B cell (primary cell): Measurements from ENCODE around the gene NOS1AP. TPM values are rescaled to one million over a fixed set of nuclear protein-coding genes. Genes with fewer than 3 reads are reported as not detected.

Experiments used
- ATAC-seq: fragments of 200-7000 bp; cut with Tn5 transposase; one replicate; pipeline ENCODE4 v1.10.0; 2021; ENCODE audit warnings: low read depth, mild to moderate bottlenecking, moderate number of reproducible peaks, moderate library complexity
- CTCF ChIA-PET: fragments of 350-600 bp; sonication (Branson Sonifier 250); formaldehyde crosslinking; loops from one replicate; lab custom pipeline; 2021; ENCODE audit warnings: antibody characterized with exemption, inconsistent platforms; lab: Charles Lee
- POLR2A ChIA-PET: fragments of 350-600 bp; sonication (Branson Sonifier 250); formaldehyde crosslinking; loops from one replicate; lab custom pipeline; 2021; ENCODE audit warnings: antibody characterized with exemption; lab: Charles Lee
- DNase-seq: peaks from one replicate; pipeline ENCODE4 v3.0.0; 2013
- H2AFZ ChIP-seq: 2 replicates; pipeline ENCODE4 v1.6.1; 2012; ENCODE audit warnings: mild to moderate bottlenecking, low read depth, low read length; ENCODE audit not compliant: insufficient read depth, poor library complexity, severe bottlenecking
- H3K27ac ChIP-seq, 2 donors: 1 replicate in 1 of 2; 2 replicates in 1 of 2; pipeline ENCODE4 v1.5.1; 2012 to 2013; ENCODE audit warnings: low read length in 2 of 2, mild to moderate bottlenecking in 2 of 2, moderate library complexity in 1 of 2
- H3K27me3 ChIP-seq, 4 experiments: fragments of 200-600 bp in 1 of 4; sonication (generic) in 1 of 4; replicated peaks in 1 of 4; 1 replicate in 2 of 4; 2 replicates in 2 of 4; pipeline versions ENCODE4 v1.6.1 to v1.7.0; 2013 to 2016; ENCODE audit warnings: low read length in 3 of 4, mild to moderate bottlenecking in 2 of 4, mixed read lengths in 1 of 4, moderate library complexity in 1 of 4; ENCODE audit not compliant: insufficient read depth in 4 of 4, control insufficient read depth in 3 of 4; ENCODE audit errors: control extremely low read depth in 1 of 4
- H3K36me3 ChIP-seq, 2 experiments: replicated peaks in 1 of 2; 1 replicate in 1 of 2; 2 replicates in 1 of 2; pipeline versions ENCODE4 v1.6.1 to v1.7.1; 2013; ENCODE audit warnings: low read length in 1 of 2; ENCODE audit not compliant: insufficient read depth in 2 of 2, control insufficient read depth in 1 of 2; ENCODE audit errors: control extremely low read depth in 1 of 2, extremely low read depth in 1 of 2
- H3K4me1 ChIP-seq, 2 donors: fragments of 200-600 bp in 1 of 2; sonication (generic) in 1 of 2; 1 replicate in 1 of 2; 2 replicates in 1 of 2; pipeline versions ENCODE4 v1.5.1 to v1.6.1; 2013 to 2017; ENCODE audit warnings: low read length in 2 of 2; ENCODE audit not compliant: control insufficient read depth in 2 of 2, insufficient read depth in 2 of 2
- H3K4me2 ChIP-seq: replicated peaks from 2 replicates; pipeline ENCODE3; 2012; ENCODE audit warnings: mild to moderate bottlenecking, low read depth, low read length; ENCODE audit not compliant: poor library complexity, severe bottlenecking
- H3K4me3 ChIP-seq, 5 experiments: fragments of 200-600 bp in 1 of 5; sonication (generic) in 1 of 5; 1 replicate in 3 of 5; 2 replicates in 2 of 5; pipeline versions ENCODE4 v1.5.1 to v1.7.0; 2011 to 2016; ENCODE audit warnings: low read length in 4 of 5, mild to moderate bottlenecking in 4 of 5, low read depth in 2 of 5, control low read depth in 1 of 5, moderate library complexity in 1 of 5; ENCODE audit not compliant: insufficient read depth in 1 of 5; ENCODE audit errors: control extremely low read depth in 1 of 5, extremely low read depth in 1 of 5
- H3K79me2 ChIP-seq: fragments of 200-600 bp; sonication (generic); one replicate; pipeline ENCODE4 v1.6.0; 2016; ENCODE audit warnings: low read length; ENCODE audit not compliant: control insufficient read depth, insufficient read depth
- H3K9ac ChIP-seq: fragments of 200-600 bp; sonication (generic); 2 replicates; pipeline ENCODE4 v1.6.1; 2017; ENCODE audit warnings: mild to moderate bottlenecking, low read length, moderate library complexity
- H3K9me3 ChIP-seq, 3 donors: one replicate each; pipeline versions ENCODE4 v1.6.1 to v1.7.1; 2013; ENCODE audit warnings: low read length in 2 of 3; ENCODE audit not compliant: control insufficient read depth in 2 of 3, insufficient read depth in 1 of 3; ENCODE audit errors: control extremely low read depth in 1 of 3
- H4K20me1 ChIP-seq: 2 replicates; pipeline ENCODE4 v1.6.0; 2012; ENCODE audit warnings: mild to moderate bottlenecking, low read length; ENCODE audit not compliant: insufficient read depth, control insufficient read depth, poor library complexity, severe bottlenecking
- H3K27ac Mint-ChIP-seq: one replicate; pipeline ENCODE4 v1.8.0; 2021; ENCODE audit warnings: mixed read lengths
- H3K27me3 Mint-ChIP-seq: one replicate; pipeline ENCODE4 v1.8.0; 2021; ENCODE audit warnings: mixed read lengths
- H3K4me1 Mint-ChIP-seq: one replicate; pipeline ENCODE4 v1.8.0; 2021; ENCODE audit warnings: mixed read lengths
- H3K4me3 Mint-ChIP-seq: one replicate; pipeline ENCODE4 v1.8.0; 2021; ENCODE audit warnings: mixed read lengths
- H3K9me3 Mint-ChIP-seq: one replicate; pipeline ENCODE4 v1.8.0; 2022; ENCODE audit warnings: mixed read lengths; ENCODE audit not compliant: insufficient read depth
- CTCF ChIP-seq: fragments of 200-600 bp; IDR thresholded peaks from one replicate; pipeline ENCODE4 v1.8.0; 2022; ENCODE audit warnings: antibody characterized with exemption, mild to moderate bottlenecking
- EZH2 ChIP-seq: IDR thresholded peaks from 2 replicates; pipeline ENCODE4 v1.6.1; 2012; ENCODE audit warnings: borderline replicate concordance, low read depth, mild to moderate bottlenecking, moderate library complexity, low read length; ENCODE audit not compliant: insufficient read depth, poor library complexity, severe bottlenecking
- WGBS: methylation state at CpG from one replicate; pipeline ENCODE4 v1.1.5; 2013; ENCODE audit warnings: missing lambda C conversion rate; ENCODE audit not compliant: insufficient coverage; 5-methylcytosine and 5-hydroxymethylcytosine counted together
- intact Hi-C: fragments of 100-400 bp; cut with micrococcal nuclease; formaldehyde crosslinking; loops from one replicate; pipeline ENCODE4 v1.10.0; 2022
- polyA plus RNA-seq: library from polyadenylated mRNA; depleted of rRNA; stranded (reverse); fragments of >200 nt; gene quantifications from 2 replicates; pipeline ENCODE4 v1.2.3, GENCODE V29; 2012
- total RNA-seq, 2 donors: library from RNA; stranded (reverse); fragments of 120-200 nt in 1 of 2; gene quantifications; 1 replicate in 1 of 2; 2 replicates in 1 of 2; pipeline versions ENCODE4 v1.2.3 to v1.2.4, GENCODE V29; 2013 to 2022

NOS1AP gene
- total and polyA plus RNA-seq, 2 donors (not counting 1 experiment from before 2014, with no cell fraction given) = 0.32 TPM; not detected in 1

GRCh38 chr1:162067466-162067865, 2.0 kb upstream of the NOS1AP start:
- TF ChIP-seq CTCF (no peak), EZH2 (no peak)
- no peak overlapping the region for H2AFZ ChIP-seq
- WGBS = no CpG with 5 or more reads among the region's 1 CpG
- Mint-ChIP-seq H3K9me3 (no peaks in the 10 kb centered on the region), H3K4me1 (peaks cover 11% of the 10 kb centered on the region), H3K27ac (no peak overlapping the region), H3K4me3 (no peak overlapping the region), H3K27me3 (peaks cover 60% of the 10 kb centered on the region)
- intact Hi-C loops = no loop called here
- ATAC-seq = no peak
- no peak overlapping the region for H3K4me2 ChIP-seq
- H3K27ac ChIP-seq = no peak overlapping the region
- CTCF ChIA-PET = no interaction called here
- DNase-seq = no peak
- peaks cover 13% of the 10 kb centered on the region in 2 donors for H3K4me1 ChIP-seq
- H3K4me3 ChIP-seq = no peak overlapping the region
- POLR2A ChIA-PET = interaction anchor here (0.6 kb wide), 1 partner anchor 542 kb away, joined by 5 read pairs; no protein-coding TSS in a partner anchor
- no peaks in the 10 kb centered on the region for H3K79me2 ChIP-seq
- no peak overlapping the region for H3K9ac ChIP-seq
- no peaks in the 10 kb centered on the region for H3K9me3 ChIP-seq
- no peaks in the 10 kb centered on the region for H4K20me1 ChIP-seq
- H3K36me3 ChIP-seq = no peaks in the 10 kb centered on the region
- H3K27me3 ChIP-seq = peaks cover 0 to 46% (median 40%) of the 10 kb centered on the region in 4 experiments

- Mint-ChIP-seq H3K4me3 (peak overlapping the region; percentile 48), H3K4me1 (peaks cover 11% of the 10 kb centered on the region), H3K9me3 (no peaks in the 10 kb centered on the region), H3K27me3 (peaks cover 58% of the 10 kb centered on the region), H3K27ac (no peak overlapping the region)
- no peak for TF ChIP-seq EZH2
- no peak for TF ChIP-seq CTCF
- intact Hi-C loops = no loop called here
- 80% methylated on average over 1 of the region's 4 CpGs for WGBS
- H3K36me3 ChIP-seq = no peaks in the 10 kb centered on the region
- H3K79me2 ChIP-seq = no peaks in the 10 kb centered on the region
- ChIA-PET CTCF (no interaction called here), POLR2A (no interaction called here)
- H3K27me3 ChIP-seq = peaks cover 0 to 47% (median 44%) of the 10 kb centered on the region in 4 experiments
- H4K20me1 ChIP-seq = no peaks in the 10 kb centered on the region
- H3K9ac ChIP-seq = no peak overlapping the region
- DNase-seq (no peak), ATAC-seq (no peak)
- no peaks in the 10 kb centered on the region for H3K9me3 ChIP-seq
- no peak overlapping the region for H3K4me3 ChIP-seq
- H3K4me2 ChIP-seq = no peak overlapping the region
- H2AFZ ChIP-seq = no peak overlapping the region
- H3K27ac ChIP-seq = no peak overlapping the region
- H3K4me1 ChIP-seq = peaks cover 13% of the 10 kb centered on the region in 2 donors
These were observed 1.2 kb upstream of the NOS1AP start for GRCh38 chr1:162068301-162068700.
